HUDEP-2 (cell line): ENCODE data around the gene KLF3.

Experiments used
- DNase-seq, 76 experiments: peaks; one replicate each; lab custom pipeline; 2025; ENCODE audit not compliant: unreplicated experiment in 76 of 76; lab: John Stamatoyannopoulos, UW

Gene KLF3

GRCh38 chr4:38734446-38734845, 70.4 kb downstream of the KLF3 start:
- no peak for DNase-seq

- DNase-seq: no peak
These were observed 70.9 kb downstream of the KLF3 start for GRCh38 chr4:38734911-38735310.

GRCh38 chr4:38735870-38736269, 71.9 kb downstream of the KLF3 start:
- no peak for DNase-seq

GRCh38 chr4:38738940-38739803, 75.2 kb downstream of the KLF3 start:
- no peak for DNase-seq

GRCh38 chr4:38740303-38740702, 76.3 kb downstream of the KLF3 start:
- DNase-seq: no peak

- DNase-seq: no peak
These were observed 79.9 kb downstream of the KLF3 start for GRCh38 chr4:38743866-38744265.

- no peak for DNase-seq
These were observed 81.9 kb downstream of the KLF3 start for GRCh38 chr4:38745881-38746280.

- no peak for DNase-seq
These were observed 83.6 kb downstream of the KLF3 start for GRCh38 chr4:38747629-38748028.

GRCh38 chr4:38749336-38749735, 85.3 kb downstream of the KLF3 start:
- DNase-seq: no peak
